Putamen (tissue), 1 donor: ENCODE results near the gene UMODL1.

Experiments used
- DNase-seq: peaks from one replicate; pipeline ENCODE4 v3.0.0-alpha.2; 2016; ENCODE audit warnings: low spot score

Gene UMODL1

GRCh38 chr21:42039911-42040351, 31.2 kb upstream of the UMODL1 start:
- DNase-seq = no peak

- DNase-seq = no peak
These were observed 30.5 kb upstream of the UMODL1 start for GRCh38 chr21:42040411-42041180.

GRCh38 chr21:42041246-42041645, 29.9 kb upstream of the UMODL1 start:
- no peak for DNase-seq

GRCh38 chr21:42041711-42042110, 29.4 kb upstream of the UMODL1 start:
- no peak for DNase-seq

GRCh38 chr21:42042651-42043050, 28.5 kb upstream of the UMODL1 start:
- DNase-seq = no peak

- DNase-seq = no peak
These were observed 27.8 kb upstream of the UMODL1 start for GRCh38 chr21:42043201-42043895.

- no peak for DNase-seq
These were observed 27.2 kb upstream of the UMODL1 start for GRCh38 chr21:42043961-42044360.

GRCh38 chr21:42044871-42045495, 26.1 kb upstream of the UMODL1 start:
- DNase-seq = no peak

GRCh38 chr21:42047821-42048613, 23.1 kb upstream of the UMODL1 start:
- DNase-seq = peak; percentile 26

- DNase-seq = no peak
These were observed 22.1 kb upstream of the UMODL1 start for GRCh38 chr21:42048870-42049577.

- DNase-seq = no peak
These were observed 21.3 kb upstream of the UMODL1 start for GRCh38 chr21:42049578-42050430.

- DNase-seq = no peak
These were observed 19.3 kb upstream of the UMODL1 start for GRCh38 chr21:42051788-42052187.

GRCh38 chr21:42055425-42055824, 15.7 kb upstream of the UMODL1 start:
- no peak for DNase-seq

GRCh38 chr21:42056468-42056867, 14.6 kb upstream of the UMODL1 start:
- DNase-seq = no peak

- no peak for DNase-seq
These were observed 14.0 kb upstream of the UMODL1 start for GRCh38 chr21:42056996-42057689.

GRCh38 chr21:42057851-42058437, 13.2 kb upstream of the UMODL1 start:
- DNase-seq = no peak

GRCh38 chr21:42058631-42059111, 12.4 kb upstream of the UMODL1 start:
- no peak for DNase-seq

GRCh38 chr21:42059141-42059540, 12.0 kb upstream of the UMODL1 start:
- no peak for DNase-seq

- no peak for DNase-seq
These were observed 11.4 kb upstream of the UMODL1 start for GRCh38 chr21:42059721-42060120.
